Left ventricle myocardium inferior (tissue), 1 donor: Measurements from ENCODE around the gene RNF149. TPM values are rescaled to one million over a fixed set of nuclear protein-coding genes. Genes with fewer than 3 reads are reported as not detected.
A peak's percentile ranks its signal among the peaks of the same experiment; 100 is the strongest.

Experiments used
- DNase-seq: peaks from one replicate; pipeline ENCODE4 v3.0.0-alpha.2; 2020
- H3K27ac ChIP-seq: fragments of 200-600 bp; replicated peaks from 2 replicates; pipeline ENCODE4 v1.8.0; 2021
- H3K27me3 ChIP-seq: fragments of 200-600 bp; 2 replicates; pipeline ENCODE4 v1.8.0; 2021; ENCODE audit warnings: low read depth
- H3K36me3 ChIP-seq: fragments of 200-600 bp; 2 replicates; pipeline ENCODE4 v1.8.0; 2021
- H3K4me1 ChIP-seq: fragments of 200-600 bp; 2 replicates; pipeline ENCODE4 v1.8.0; 2021
- H3K4me3 ChIP-seq: fragments of 200-600 bp; 2 replicates; pipeline ENCODE4 v1.8.0; 2021; ENCODE audit warnings: mild to moderate bottlenecking, moderate library complexity
- H3K9me3 ChIP-seq: fragments of 200-600 bp; replicated peaks from 2 replicates; pipeline ENCODE4 v1.8.0; 2021
- intact Hi-C: fragments of 100-400 bp; cut with micrococcal nuclease; formaldehyde crosslinking; loops from one replicate; pipeline ENCODE4 v1.11.0; 2022
- total RNA-seq: library from RNA; stranded (reverse); fragmentation: NEBNext Ultra II Directional; extraction: Animal tissue kit (Norgen Biotek cat#: 25700); gene quantifications from one replicate; pipeline ENCODE4 v1.2.1, GENCODE V29; 2021
- TF ChIP-seq, protein P1 (sequence below): fragments of 200-600 bp; IDR thresholded peaks from 2 replicates; pipeline ENCODE4 v1.8.0; 2021; ENCODE audit warnings: antibody characterized with exemption, mild to moderate bottlenecking, borderline replicate concordance
- donor health status: DM: no; HTN: yes; CAD: no; lungs with severe emphysema.

The RNF149 gene
- total RNA-seq, 1 donor from 2014 or later, result 12.0 TPM

DNA sequence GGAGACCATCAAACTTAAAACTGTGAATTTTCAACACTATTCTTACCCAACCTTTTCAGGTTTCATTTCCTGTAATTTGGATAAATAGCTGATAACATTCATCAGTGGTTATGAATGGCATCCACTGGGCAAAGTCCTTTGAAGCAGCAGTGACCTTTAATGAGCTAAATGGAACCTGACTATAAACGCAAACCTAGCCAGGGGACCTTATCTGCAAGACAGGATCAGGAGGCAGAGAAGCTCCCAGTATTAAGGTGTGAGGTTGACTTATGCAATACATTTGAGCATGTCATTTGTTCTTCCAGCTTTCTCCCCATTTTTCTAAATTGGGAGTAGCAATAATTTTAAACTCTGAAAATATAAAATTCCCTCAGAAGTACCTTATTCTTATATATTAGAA is 40.4 kb upstream of the RNF149 start:
- Histone ChIP-seq H3K4me1 (no peaks in the 10 kb centered on the region), H3K9me3 (no peaks in the 10 kb centered on the region), H3K36me3 (no peaks in the 10 kb centered on the region), H3K27ac (no peak overlapping the region), H3K4me3 (no peak overlapping the region), H3K27me3 (no peaks in the 10 kb centered on the region)
- no peak for DNase-seq
- intact Hi-C loops, result no loop called here
- TF ChIP-seq, protein P1, sequence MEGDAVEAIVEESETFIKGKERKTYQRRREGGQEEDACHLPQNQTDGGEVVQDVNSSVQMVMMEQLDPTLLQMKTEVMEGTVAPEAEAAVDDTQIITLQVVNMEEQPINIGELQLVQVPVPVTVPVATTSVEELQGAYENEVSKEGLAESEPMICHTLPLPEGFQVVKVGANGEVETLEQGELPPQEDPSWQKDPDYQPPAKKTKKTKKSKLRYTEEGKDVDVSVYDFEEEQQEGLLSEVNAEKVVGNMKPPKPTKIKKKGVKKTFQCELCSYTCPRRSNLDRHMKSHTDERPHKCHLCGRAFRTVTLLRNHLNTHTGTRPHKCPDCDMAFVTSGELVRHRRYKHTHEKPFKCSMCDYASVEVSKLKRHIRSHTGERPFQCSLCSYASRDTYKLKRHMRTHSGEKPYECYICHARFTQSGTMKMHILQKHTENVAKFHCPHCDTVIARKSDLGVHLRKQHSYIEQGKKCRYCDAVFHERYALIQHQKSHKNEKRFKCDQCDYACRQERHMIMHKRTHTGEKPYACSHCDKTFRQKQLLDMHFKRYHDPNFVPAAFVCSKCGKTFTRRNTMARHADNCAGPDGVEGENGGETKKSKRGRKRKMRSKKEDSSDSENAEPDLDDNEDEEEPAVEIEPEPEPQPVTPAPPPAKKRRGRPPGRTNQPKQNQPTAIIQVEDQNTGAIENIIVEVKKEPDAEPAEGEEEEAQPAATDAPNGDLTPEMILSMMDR, result no peak

DNA sequence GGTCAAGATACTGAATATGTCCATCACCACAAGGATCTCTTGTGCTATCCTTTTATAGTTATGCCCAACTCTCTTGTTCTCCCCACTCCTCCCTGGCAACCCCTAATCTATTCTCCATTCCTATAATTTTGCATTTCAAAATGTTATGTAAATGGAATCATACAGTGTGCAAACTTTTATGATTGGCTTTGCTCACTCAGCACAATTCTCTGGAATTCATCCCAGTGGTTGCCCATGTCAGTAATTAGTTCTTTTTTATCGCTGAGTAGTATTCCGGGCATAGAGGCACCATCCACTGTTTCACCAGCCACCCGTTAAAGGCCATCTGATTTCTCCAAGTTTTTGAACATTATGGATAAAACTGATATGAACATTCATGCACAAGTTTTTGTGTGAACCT is 38.4 kb upstream of the RNF149 start:
- no peaks in the 10 kb centered on the region for H3K27me3 ChIP-seq
- no peak for DNase-seq
- intact Hi-C loops, result no loop called here

DNA sequence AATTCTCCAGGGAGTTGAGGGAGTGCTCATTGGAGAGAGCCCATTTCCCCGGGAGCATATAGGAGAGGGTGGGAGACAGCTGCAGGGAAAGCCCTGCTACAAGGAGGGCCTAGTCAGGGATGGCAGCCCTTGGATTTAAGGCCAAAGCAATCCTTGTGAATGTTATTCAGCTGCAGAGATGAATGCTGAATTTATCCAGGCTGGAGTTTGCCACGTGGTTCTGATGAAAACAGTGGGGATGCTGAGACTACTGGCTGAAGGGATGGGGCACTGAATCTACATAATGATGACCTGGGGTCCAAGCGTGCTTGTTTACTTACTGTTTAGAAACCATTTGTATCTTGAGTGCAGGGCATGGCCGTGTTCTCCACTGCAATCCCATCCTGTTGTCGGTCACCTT is 35.6 kb upstream of the RNF149 start:
- no peak overlapping the region for H3K27ac ChIP-seq
- H3K27me3 ChIP-seq, result no peaks in the 10 kb centered on the region
- no peak overlapping the region for H3K4me3 ChIP-seq
- H3K4me1 ChIP-seq, result no peaks in the 10 kb centered on the region
- DNase-seq, result no peak
- H3K36me3 ChIP-seq, result no peaks in the 10 kb centered on the region
- TF ChIP-seq, protein P1, result no peak
- intact Hi-C loops, result no loop called here
- no peaks in the 10 kb centered on the region for H3K9me3 ChIP-seq

More for the DNA sequence above, 38.4 kb upstream of the RNF149 start:
- no peaks in the 10 kb centered on the region for H3K9me3 ChIP-seq
- H3K36me3 ChIP-seq, result no peaks in the 10 kb centered on the region
- no peak overlapping the region for H3K27ac ChIP-seq
- H3K4me3 ChIP-seq, result no peak overlapping the region
- TF ChIP-seq, protein P1, result no peak
- H3K4me1 ChIP-seq, result no peaks in the 10 kb centered on the region

DNA sequence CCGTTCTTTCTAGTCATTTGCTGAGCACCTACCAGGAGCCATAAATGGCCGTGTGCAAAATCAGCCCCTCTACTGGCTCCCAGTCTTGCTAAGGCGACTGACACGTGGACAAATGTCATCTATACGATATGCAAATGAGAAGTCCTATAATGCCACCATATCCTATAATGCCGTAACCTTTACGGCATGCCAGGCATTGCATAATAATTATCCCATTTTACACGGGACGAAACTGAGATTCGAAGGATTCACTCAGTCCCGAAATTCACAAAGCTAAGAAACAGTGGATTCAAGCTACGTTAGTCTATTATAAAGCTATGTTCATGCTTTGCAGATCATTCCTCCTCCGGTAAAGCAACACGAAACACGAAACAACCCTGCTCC is 34.1 kb upstream of the RNF149 start:
- Histone ChIP-seq H3K36me3 (no peaks in the 10 kb centered on the region), H3K27me3 (no peaks in the 10 kb centered on the region), H3K4me3 (no peak overlapping the region), H3K4me1 (no peaks in the 10 kb centered on the region), H3K9me3 (no peaks in the 10 kb centered on the region), H3K27ac (no peak overlapping the region)
- TF ChIP-seq, protein P1, result no peak
- DNase-seq, result no peak
- intact Hi-C loops, result no loop called here

DNA sequence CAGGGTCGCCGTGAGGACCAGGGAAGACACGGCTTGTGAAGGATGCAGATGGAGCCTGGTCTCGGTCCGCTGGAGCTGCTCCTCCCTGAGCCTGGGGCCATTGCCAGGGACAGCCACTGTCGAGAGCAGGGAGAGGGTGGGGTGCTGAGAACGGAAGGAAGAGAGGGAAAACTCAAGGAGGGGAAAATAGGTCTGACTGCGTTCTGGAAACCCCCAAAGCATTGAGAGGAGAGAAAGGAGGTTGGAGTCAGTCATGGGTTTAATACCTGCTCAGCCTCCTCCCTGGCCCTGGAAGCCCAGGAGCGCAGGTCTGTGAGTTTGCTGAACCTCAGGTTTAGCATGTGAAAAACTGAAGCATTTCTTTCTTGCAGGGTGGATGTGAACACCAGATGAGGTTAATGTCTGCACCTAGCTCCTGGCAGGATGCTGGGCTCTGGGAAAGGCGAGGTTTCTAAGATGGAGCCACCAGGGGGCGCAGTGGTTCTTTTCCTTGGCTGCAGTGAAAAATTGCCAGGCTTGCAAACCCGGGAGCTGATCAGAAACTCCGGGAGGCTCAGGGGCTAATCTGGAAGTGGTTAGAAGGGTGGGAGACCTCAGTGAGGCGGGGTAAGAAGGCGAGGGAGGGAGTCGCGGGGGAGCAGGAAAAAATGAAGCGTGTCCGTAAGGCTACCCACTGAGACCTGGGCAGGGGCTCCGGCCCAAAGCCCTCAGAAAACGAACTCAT is 33.6 kb upstream of the RNF149 start:
- H3K36me3 ChIP-seq, result no peaks in the 10 kb centered on the region
- no peak overlapping the region for H3K27ac ChIP-seq
- no peaks in the 10 kb centered on the region for H3K9me3 ChIP-seq
- peak; percentile 77 for DNase-seq
- intact Hi-C loops, result no loop called here
- no peak overlapping the region for H3K4me3 ChIP-seq
- no peaks in the 10 kb centered on the region for H3K4me1 ChIP-seq
- H3K27me3 ChIP-seq, result no peaks in the 10 kb centered on the region
- TF ChIP-seq, protein P1, result peak; percentile 88
